Prostate gland (tissue), 2 donors: ENCODE data around the gene PNMA1.

ENCODE experiments used
- CTCF ChIP-seq, 4 experiments: fragments of 200-600 bp in 2 of 4; fragments of 450-650 bp in 2 of 4; sonication (generic) in 2 of 4; IDR thresholded peaks; 1 replicate in 3 of 4; 2 replicates in 1 of 4; pipeline ENCODE4 v1.5.1; 2016 to 2019; ENCODE audit warnings: antibody characterized with exemption in 4 of 4, mild to moderate bottlenecking in 2 of 4, moderate library complexity in 2 of 4
- POLR2AphosphoS5 ChIP-seq: sonication (generic); formaldehyde crosslinking; IDR thresholded peaks from one replicate; pipeline ENCODE4 v1.6.1; 2017; ENCODE audit warnings: antibody characterized with exemption

GRCh38 chr14:73685328-73685727 is 28.9 kb downstream of the PNMA1 start:
- TF ChIP-seq POLR2AphosphoS5 (no peak), CTCF (IDR thresholded peaks at IDR 0.05) (no peak)
